Measurements from ENCODE around the gene JADE3. TPM values are rescaled to one million over a fixed set of nuclear protein-coding genes. Genes with fewer than 3 reads are reported as not detected.
"Not testable (repeated sequence)": the region's sequence is repeated elsewhere in the genome, so short reads cannot be mapped to it uniquely, and the experiment has no call there.

Gene JADE3
- total and polyA plus RNA-seq, 11 donors = 1.4 to 11.2 (median 5.9) TPM

DNA sequence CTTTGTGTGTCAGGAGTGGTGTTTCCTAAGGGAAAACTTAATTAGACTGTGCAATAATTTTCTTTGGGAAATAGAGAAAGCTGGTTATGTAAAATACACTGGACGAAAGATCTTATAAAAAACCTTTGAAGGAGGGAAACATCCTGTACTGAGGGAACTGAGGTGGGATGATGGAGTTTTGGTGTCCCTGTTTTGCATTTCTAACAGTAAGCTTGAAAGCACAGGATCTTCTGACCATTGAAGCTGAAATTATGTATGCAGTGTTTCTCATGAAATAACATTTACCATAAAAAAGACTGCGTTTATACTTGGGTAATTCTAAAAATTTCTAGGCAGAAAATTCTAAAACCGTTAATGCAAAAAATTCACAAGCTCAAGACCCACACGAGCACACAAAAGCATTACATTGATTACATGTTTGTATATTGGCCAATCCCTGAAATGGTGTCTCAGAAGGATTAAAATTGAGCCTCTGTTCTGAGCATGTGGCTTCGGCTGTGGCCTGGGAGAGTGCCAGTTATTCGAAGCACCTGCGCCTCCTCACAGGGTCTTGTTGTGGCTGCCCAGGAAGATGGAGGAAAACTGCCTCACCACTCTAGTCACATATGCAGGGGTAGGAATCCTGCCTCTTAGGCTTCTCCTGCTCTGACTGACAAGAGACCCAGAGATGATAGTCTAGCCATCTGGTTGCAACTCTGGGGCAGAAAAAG is 49.5 kb downstream of the JADE3 start:
- Histone ChIP-seq H3K36me3 (no peaks in the 10 kb centered on the region), H3K27ac (no peak overlapping the region), H3K9me3 (no peaks in the 10 kb centered on the region), H3K4me3 (no peak overlapping the region), H3K27me3 (peaks cover 0 to 33% (median 0%) of the 10 kb centered on the region in 9 donors), H3K4me1 (peaks cover 0 to 9% (median 0%) of the 10 kb centered on the region in 12 donors)
- WGBS, 4 donors = 78 to 82% (median 82%) methylated on average over 7 of the region's 7 CpGs
- TF ChIP-seq POLR2A (IDR thresholded peaks at IDR 0.05) = no peak
- TF ChIP-seq, protein P1, sequence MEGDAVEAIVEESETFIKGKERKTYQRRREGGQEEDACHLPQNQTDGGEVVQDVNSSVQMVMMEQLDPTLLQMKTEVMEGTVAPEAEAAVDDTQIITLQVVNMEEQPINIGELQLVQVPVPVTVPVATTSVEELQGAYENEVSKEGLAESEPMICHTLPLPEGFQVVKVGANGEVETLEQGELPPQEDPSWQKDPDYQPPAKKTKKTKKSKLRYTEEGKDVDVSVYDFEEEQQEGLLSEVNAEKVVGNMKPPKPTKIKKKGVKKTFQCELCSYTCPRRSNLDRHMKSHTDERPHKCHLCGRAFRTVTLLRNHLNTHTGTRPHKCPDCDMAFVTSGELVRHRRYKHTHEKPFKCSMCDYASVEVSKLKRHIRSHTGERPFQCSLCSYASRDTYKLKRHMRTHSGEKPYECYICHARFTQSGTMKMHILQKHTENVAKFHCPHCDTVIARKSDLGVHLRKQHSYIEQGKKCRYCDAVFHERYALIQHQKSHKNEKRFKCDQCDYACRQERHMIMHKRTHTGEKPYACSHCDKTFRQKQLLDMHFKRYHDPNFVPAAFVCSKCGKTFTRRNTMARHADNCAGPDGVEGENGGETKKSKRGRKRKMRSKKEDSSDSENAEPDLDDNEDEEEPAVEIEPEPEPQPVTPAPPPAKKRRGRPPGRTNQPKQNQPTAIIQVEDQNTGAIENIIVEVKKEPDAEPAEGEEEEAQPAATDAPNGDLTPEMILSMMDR (IDR thresholded peaks at IDR 0.05) = no peak
- ATAC-seq = no peak
- intact Hi-C loops (cut with DNase I) = loop anchor here in 1 of 10 donors (5.0 kb wide), 1 partner anchor 44 kb away; no protein-coding TSS in a partner anchor
- no peak for DNase-seq

DNA sequence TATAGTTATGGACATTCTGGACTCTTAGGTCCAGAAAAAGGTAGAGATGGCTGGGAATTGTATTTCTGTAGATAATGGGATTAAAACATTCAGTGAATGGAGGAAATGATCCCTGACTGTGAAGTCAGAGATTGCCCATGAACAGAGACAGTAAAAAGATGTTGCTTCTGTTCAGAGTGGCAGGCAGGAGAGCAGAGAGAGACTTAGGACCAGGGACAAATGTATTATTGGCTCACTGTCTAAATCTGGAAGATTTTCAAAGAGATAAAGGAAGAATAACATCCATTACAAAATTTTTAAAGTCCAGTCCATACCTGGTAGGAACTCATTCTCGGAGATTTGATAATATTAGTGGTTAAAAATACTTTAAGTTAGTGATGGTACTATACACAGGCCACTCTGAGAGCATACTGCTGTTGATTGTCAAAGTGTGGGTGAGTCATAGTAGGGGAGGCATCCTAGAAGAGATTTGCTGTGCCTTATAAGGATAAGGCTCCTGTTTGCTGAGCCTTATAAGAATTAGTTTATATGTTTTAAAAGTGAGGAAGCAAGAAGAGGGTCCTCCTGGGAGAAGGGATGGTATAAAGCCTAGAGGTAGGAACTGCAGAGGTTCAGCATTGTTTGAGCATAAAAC is 53.0 kb downstream of the JADE3 start:
- intact Hi-C loops (cut with DNase I) = no loop called here
- Histone ChIP-seq H3K27ac (no peak overlapping the region), H3K4me3 (no peak overlapping the region), H3K36me3 (no peaks in the 10 kb centered on the region), H3K27me3 (peaks cover 0 to 33% (median 0%) of the 10 kb centered on the region in 9 donors), H3K4me1 (peaks cover 0 to 5% (median 0%) of the 10 kb centered on the region in 12 donors), H3K9me3 (no peaks in the 10 kb centered on the region)
- no peak for DNase-seq
- TF ChIP-seq POLR2A (IDR thresholded peaks at IDR 0.05) = no peak
- TF ChIP-seq, protein P1 (IDR thresholded peaks at IDR 0.05) = no peak
- peak in 2 of 4 donors; percentile 48 to 57 for ATAC-seq
- WGBS, 4 donors = 48 to 78% (median 68%) methylated on average over 1 of the region's 1 CpG

DNA sequence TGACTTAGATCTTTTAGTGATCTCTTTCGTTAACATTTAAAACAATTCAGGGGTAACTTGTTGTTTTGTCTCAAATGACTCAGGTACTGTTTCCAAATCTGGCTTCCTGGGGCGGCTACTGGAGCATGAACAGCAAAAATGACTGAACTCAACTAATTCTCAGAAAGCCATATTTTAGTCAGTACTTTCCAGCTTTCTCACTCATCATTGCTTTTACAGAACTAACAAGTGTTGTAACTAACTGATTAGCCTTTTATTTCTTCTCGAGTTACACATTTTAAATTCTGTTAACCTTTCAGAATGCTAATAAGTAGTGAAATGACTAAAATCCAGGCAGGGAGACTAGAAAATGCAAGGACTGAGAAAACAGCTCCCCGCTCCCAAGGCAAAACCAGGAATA is 55.3 kb downstream of the JADE3 start:
- Histone ChIP-seq H3K4me1 (peaks cover 0 to 5% (median 0%) of the 10 kb centered on the region in 12 donors), H3K27ac (no peak overlapping the region), H3K9me3 (no peaks in the 10 kb centered on the region), H3K36me3 (no peaks in the 10 kb centered on the region), H3K4me3 (no peak overlapping the region), H3K27me3 (peaks cover 0 to 22% (median 0%) of the 10 kb centered on the region in 9 donors)
- no peak for TF ChIP-seq POLR2A (IDR thresholded peaks at IDR 0.05)
- TF ChIP-seq, protein P1 (IDR thresholded peaks at IDR 0.05) = no peak
- whole genome bisulfite sequencing, 4 donors = 69 to 89% (median 79%) methylated on average over 4 of the region's 4 CpGs
- no peak for DNase-seq
- intact Hi-C loops (cut with DNase I) = no loop called here
- no peak for ATAC-seq

DNA sequence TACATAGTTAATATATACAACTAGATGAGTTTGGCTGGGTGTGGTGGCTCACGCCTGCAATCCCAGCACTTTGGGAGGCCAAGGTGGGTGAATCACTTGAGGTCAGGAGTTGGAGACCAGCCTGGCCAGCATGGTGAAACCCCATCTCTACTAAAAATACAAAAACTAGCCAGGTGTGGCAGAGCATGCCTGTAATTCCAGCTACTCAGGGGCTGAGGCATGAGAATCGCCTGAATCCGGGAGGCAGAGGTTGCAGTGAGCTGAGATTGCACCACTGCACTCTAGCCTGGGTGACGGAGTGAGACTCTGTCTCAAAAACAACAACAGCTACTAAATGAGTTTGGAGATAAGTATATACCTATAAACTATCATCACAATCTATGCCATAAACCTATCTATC is 64.8 kb downstream of the JADE3 start:
- intact Hi-C loops (cut with DNase I) = loop anchor here in 4 of 10 donors (2.0 to 5.0 kb wide), 4 partner anchors 65 to 75 kb away; partner anchors contain the start of gene JADE3 (in 1 of the 4)
- not testable (repeated sequence) for H3K27ac ChIP-seq, DNase-seq, H3K9me3 ChIP-seq, H3K27me3 ChIP-seq, H3K4me1 ChIP-seq, H3K36me3 ChIP-seq, ATAC-seq, H3K4me3 ChIP-seq
- WGBS, 4 donors = 68 to 99% (median 88%) methylated on average over 4 of the region's 4 CpGs

Data from heart left ventricle (tissue), 16 donors.